Thyroid gland (tissue), 4 donors: ENCODE data around the gene EDIL3. TPM values are rescaled to one million over a fixed set of nuclear protein-coding genes. Genes with fewer than 3 reads are reported as not detected.

Experiments used
- DNase-seq, 2 donors: peaks; one replicate each; pipeline ENCODE4 v3.0.0-alpha.2; 2019
- H3K27ac ChIP-seq, 3 donors: fragments of 200-600 bp; sonication (generic); 1 replicate in 2 of 3; 2 replicates in 1 of 3; pipeline ENCODE4 v1.5.1; 2016 to 2019; ENCODE audit warnings: mild to moderate bottlenecking in 1 of 3, moderate library complexity in 1 of 3
- H3K27me3 ChIP-seq: fragments of 200-600 bp; sonication (generic); one replicate; pipeline ENCODE4 v1.5.1; 2019
- H3K36me3 ChIP-seq, 2 donors: fragments of 200-600 bp; sonication (generic); one replicate each; pipeline ENCODE4 v1.5.1; 2016 to 2019
- H3K4me1 ChIP-seq, 2 donors: fragments of 200-600 bp; sonication (generic); one replicate each; pipeline ENCODE4 v1.5.1; 2017 to 2019
- H3K4me3 ChIP-seq, 3 donors: fragments of 200-600 bp; sonication (generic); replicated peaks in 1 of 3; 1 replicate in 2 of 3; 2 replicates in 1 of 3; pipeline ENCODE4 v1.5.1; 2016; ENCODE audit warnings: mild to moderate bottlenecking in 1 of 3
- H3K9me3 ChIP-seq: fragments of 200-600 bp; sonication (generic); one replicate; pipeline ENCODE4 v1.5.1; 2017
- POLR2A ChIP-seq, 2 donors: fragments of 450-650 bp; IDR thresholded peaks; one replicate each; pipeline ENCODE4 v1.6.1; 2017; ENCODE audit warnings: antibody characterized with exemption in 2 of 2, mild to moderate bottlenecking in 2 of 2, moderate library complexity in 1 of 2
- whole genome bisulfite sequencing, 2 donors: methylation state at CpG; one replicate each; pipeline ENCODE4 v1.1.5; 2017; 5-methylcytosine and 5-hydroxymethylcytosine counted together
- intact Hi-C: fragments of 100-400 bp; cut with DNase I; formaldehyde crosslinking; loops from one replicate; pipeline ENCODE4 v1.15.1; 2023
- total RNA-seq, 4 donors: library from RNA; depleted of rRNA; stranded (reverse); fragments of >200 nt; gene quantifications; one replicate each; pipeline ENCODE4 v1.2.3, GENCODE V29; 2016
- TF ChIP-seq, protein P1 (sequence below), 6 experiments: fragments of 200-600 bp in 3 of 6; fragments of 450-650 bp in 3 of 6; sonication (generic) in 3 of 6; IDR thresholded peaks; one replicate each; pipeline ENCODE4 v1.5.1; 2016 to 2019; ENCODE audit warnings: antibody characterized with exemption in 6 of 6, mild to moderate bottlenecking in 2 of 6, inconsistent platforms in 1 of 6, moderate library complexity in 1 of 6

EDIL3 gene
- total RNA-seq, 4 donors from 2014 or later, result 2.0 to 5.5 (median 3.3) TPM

DNA sequence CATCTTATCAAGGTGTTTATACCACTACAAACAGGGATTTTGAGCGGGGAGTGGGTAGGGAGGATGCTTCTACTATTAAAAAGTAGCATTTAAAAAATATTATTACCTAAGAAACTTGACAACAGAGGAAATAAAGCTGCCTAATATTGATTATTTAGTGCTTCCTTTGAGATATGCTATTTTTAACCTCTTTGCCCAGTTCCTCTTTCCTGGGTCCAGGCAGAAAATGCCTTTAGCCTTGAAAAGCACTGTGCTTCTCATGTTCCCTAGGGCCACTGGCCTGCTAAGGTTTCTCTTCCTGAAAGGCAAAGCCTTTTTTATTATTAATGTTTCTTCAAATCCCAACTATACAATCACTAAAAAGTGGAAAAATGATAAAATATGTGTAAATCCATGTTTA lies 446.8 kb downstream of the EDIL3 start:
- Histone ChIP-seq H3K36me3 (no peaks in the 10 kb centered on the region), H3K9me3 (no peaks in the 10 kb centered on the region), H3K27me3 (no peaks in the 10 kb centered on the region), H3K27ac (no peak overlapping the region), H3K4me1 (no peaks in the 10 kb centered on the region), H3K4me3 (no peak overlapping the region)
- no peak for DNase-seq
- intact Hi-C loops, result no loop called here
- 72 to 76% methylated on average over 1 of the region's 1 CpG for WGBS, 2 donors
- TF ChIP-seq POLR2A (IDR thresholded peaks at IDR 0.05), result no peak
- TF ChIP-seq, protein P1, sequence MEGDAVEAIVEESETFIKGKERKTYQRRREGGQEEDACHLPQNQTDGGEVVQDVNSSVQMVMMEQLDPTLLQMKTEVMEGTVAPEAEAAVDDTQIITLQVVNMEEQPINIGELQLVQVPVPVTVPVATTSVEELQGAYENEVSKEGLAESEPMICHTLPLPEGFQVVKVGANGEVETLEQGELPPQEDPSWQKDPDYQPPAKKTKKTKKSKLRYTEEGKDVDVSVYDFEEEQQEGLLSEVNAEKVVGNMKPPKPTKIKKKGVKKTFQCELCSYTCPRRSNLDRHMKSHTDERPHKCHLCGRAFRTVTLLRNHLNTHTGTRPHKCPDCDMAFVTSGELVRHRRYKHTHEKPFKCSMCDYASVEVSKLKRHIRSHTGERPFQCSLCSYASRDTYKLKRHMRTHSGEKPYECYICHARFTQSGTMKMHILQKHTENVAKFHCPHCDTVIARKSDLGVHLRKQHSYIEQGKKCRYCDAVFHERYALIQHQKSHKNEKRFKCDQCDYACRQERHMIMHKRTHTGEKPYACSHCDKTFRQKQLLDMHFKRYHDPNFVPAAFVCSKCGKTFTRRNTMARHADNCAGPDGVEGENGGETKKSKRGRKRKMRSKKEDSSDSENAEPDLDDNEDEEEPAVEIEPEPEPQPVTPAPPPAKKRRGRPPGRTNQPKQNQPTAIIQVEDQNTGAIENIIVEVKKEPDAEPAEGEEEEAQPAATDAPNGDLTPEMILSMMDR (IDR thresholded peaks at IDR 0.05), result no peak

DNA sequence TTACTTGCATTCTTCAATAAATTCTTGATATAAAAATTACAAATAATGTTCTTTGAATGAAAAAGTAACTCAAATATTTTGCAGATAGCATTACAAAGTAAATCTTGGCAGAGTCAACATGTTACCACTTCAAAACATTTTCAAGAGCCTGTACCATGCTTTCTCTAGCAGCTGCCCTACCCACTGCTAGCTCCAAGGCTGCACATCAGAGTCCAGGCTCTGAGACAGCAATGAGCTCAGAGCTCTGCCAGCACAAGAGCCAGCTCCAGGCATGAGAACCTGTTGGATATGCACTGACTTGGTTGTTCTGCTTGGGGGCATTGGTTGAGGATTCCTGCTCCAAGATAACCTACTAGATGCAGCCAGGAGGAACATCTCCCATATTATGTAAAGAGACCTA lies 452.7 kb downstream of the EDIL3 start:
- peak; percentile 56 to 66 for DNase-seq
- TF ChIP-seq POLR2A (IDR thresholded peaks at IDR 0.05), result no peak
- TF ChIP-seq, protein P1 (IDR thresholded peaks at IDR 0.05), result no peak
- intact Hi-C loops, result no loop called here

DNA sequence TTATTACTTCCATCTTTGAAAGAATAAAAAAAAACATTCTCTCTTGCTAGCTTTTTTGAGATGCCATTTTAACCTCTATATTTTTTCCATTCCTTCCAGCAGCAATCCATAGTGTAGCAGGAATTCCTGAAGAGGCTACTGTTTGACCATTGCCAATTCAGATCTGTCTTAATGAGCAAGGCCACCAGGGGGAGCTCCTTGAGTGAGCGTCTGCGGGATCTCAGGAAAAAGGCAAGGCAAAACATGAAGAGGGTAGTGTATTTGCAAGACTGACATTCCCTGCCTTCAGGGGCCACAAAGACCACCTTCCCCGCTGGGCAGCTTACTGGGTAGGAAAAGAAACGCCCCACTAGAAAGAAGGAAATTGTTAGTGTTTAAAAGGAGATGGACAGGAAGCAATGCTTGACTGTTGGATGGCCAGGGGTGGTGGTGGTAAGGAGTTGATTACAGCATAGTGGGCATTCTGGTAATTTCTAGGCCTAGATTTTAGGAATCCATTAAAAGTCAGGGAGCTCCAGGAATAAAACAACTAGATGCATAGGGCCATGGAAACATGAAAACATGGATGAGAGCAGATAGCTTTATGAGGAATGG lies 457.4 kb downstream of the EDIL3 start:
- no peaks in the 10 kb centered on the region for H3K4me1 ChIP-seq
- H3K9me3 ChIP-seq, result no peaks in the 10 kb centered on the region
- H3K27ac ChIP-seq, result no peak overlapping the region
- intact Hi-C loops, result no loop called here
- TF ChIP-seq, protein P1 (IDR thresholded peaks at IDR 0.05), result peak; percentile 34 to 78 (median 61)
- no peak for TF ChIP-seq POLR2A (IDR thresholded peaks at IDR 0.05)
- DNase-seq, result peak; percentile 64 to 76
- H3K4me3 ChIP-seq, result no peak overlapping the region
- H3K27me3 ChIP-seq, result no peaks in the 10 kb centered on the region
- WGBS, 2 donors, result 20 to 26% methylated on average over 4 of the region's 4 CpGs
- H3K36me3 ChIP-seq, result no peaks in the 10 kb centered on the region

More for the DNA sequence above, 452.7 kb downstream of the EDIL3 start:
- no peaks in the 10 kb centered on the region for H3K9me3 ChIP-seq
- no peaks in the 10 kb centered on the region for H3K36me3 ChIP-seq
- no peak overlapping the region for H3K27ac ChIP-seq
- no peak overlapping the region for H3K4me3 ChIP-seq
- H3K4me1 ChIP-seq, result no peaks in the 10 kb centered on the region
- no peaks in the 10 kb centered on the region for H3K27me3 ChIP-seq

- Histone ChIP-seq H3K27ac (no peak overlapping the region), H3K4me1 (no peaks in the 10 kb centered on the region), H3K27me3 (no peaks in the 10 kb centered on the region), H3K4me3 (no peak overlapping the region), H3K9me3 (no peaks in the 10 kb centered on the region), H3K36me3 (no peaks in the 10 kb centered on the region)
- intact Hi-C loops, result no loop called here
- WGBS, 2 donors, result 76 to 85% methylated on average over 3 of the region's 3 CpGs
- DNase-seq, result no peak
- no peak for TF ChIP-seq POLR2A (IDR thresholded peaks at IDR 0.05)
- TF ChIP-seq, protein P1 (IDR thresholded peaks at IDR 0.05), result no peak
These were observed 458.7 kb downstream of the EDIL3 start for GRCh38 chr5:83925955-83926337.

- 67 to 82% methylated on average over 4 of the region's 4 CpGs for WGBS, 2 donors
- DNase-seq, result no peak
- no peak overlapping the region for H3K4me3 ChIP-seq
- H3K4me1 ChIP-seq, result no peaks in the 10 kb centered on the region
- H3K9me3 ChIP-seq, result no peaks in the 10 kb centered on the region
- intact Hi-C loops, result no loop called here
- H3K27ac ChIP-seq, result no peak overlapping the region
- H3K27me3 ChIP-seq, result no peaks in the 10 kb centered on the region
- TF ChIP-seq, protein P1 (IDR thresholded peaks at IDR 0.05), result no peak
- no peak for TF ChIP-seq POLR2A (IDR thresholded peaks at IDR 0.05)
- no peaks in the 10 kb centered on the region for H3K36me3 ChIP-seq
These were observed 459.2 kb downstream of the EDIL3 start for GRCh38 chr5:83925321-83925954.
